Smooth muscle cell (in vitro differentiated cells): ENCODE data around the gene PLA2G4A. TPM values are rescaled to one million over a fixed set of nuclear protein-coding genes. Genes with fewer than 3 reads are reported as not detected.

Source experiments
- DNase-seq: peaks from one replicate; lab custom pipeline; 2025; ENCODE audit not compliant: unreplicated experiment; lab: John Stamatoyannopoulos, UW
- H2AFZ ChIP-seq: fragments of 200-600 bp; sonication (generic); 2 replicates; pipeline ENCODE4 v1.6.0; 2016; ENCODE audit warnings: antibody characterized with exemption, low read depth, mild to moderate bottlenecking
- H3F3A ChIP-seq: fragments of 200-600 bp; sonication (generic); 2 replicates; pipeline ENCODE4 v1.6.0; 2017; ENCODE audit warnings: antibody characterized with exemption, low read depth
- H3K27ac ChIP-seq: fragments of 200-600 bp; sonication (generic); 2 replicates; pipeline ENCODE4 v1.5.1; 2016; ENCODE audit warnings: low read depth, mild to moderate bottlenecking
- H3K27me3 ChIP-seq: fragments of 200-600 bp; sonication (generic); 2 replicates; pipeline ENCODE4 v1.6.1; 2016; ENCODE audit warnings: low read depth, mild to moderate bottlenecking
- H3K36me3 ChIP-seq: fragments of 200-600 bp; sonication (generic); 2 replicates; pipeline ENCODE4 v1.5.1; 2016; ENCODE audit warnings: low read depth
- H3K4me1 ChIP-seq: fragments of 200-600 bp; sonication (generic); 2 replicates; pipeline ENCODE4 v1.5.1; 2016; ENCODE audit warnings: low read depth
- H3K4me2 ChIP-seq: fragments of 200-600 bp; sonication (generic); 2 replicates; pipeline ENCODE4 v1.6.0; 2016; ENCODE audit warnings: mild to moderate bottlenecking
- H3K4me3 ChIP-seq: fragments of 200-600 bp; sonication (generic); 2 replicates; pipeline ENCODE4 v1.5.1; 2016; ENCODE audit warnings: mild to moderate bottlenecking
- H3K79me2 ChIP-seq: fragments of 200-600 bp; sonication (generic); 2 replicates; pipeline ENCODE4 v1.6.0; 2016; ENCODE audit warnings: low read depth, mild to moderate bottlenecking
- H3K9ac ChIP-seq: fragments of 200-600 bp; sonication (generic); 2 replicates; pipeline ENCODE4 v1.6.0; 2016; ENCODE audit warnings: low read depth
- H3K9me3 ChIP-seq: fragments of 200-600 bp; sonication (generic); replicated peaks from 2 replicates; pipeline ENCODE4 v1.5.1; 2016; ENCODE audit warnings: low read depth
- H4K20me1 ChIP-seq: fragments of 200-600 bp; sonication (generic); 2 replicates; pipeline ENCODE4 v1.6.0; 2016; ENCODE audit warnings: low read depth
- WGBS: methylation state at CpG from one replicate; pipeline ENCODE4 v1.1.7; 2016; ENCODE audit warnings: low lambda C conversion rate; 5-methylcytosine and 5-hydroxymethylcytosine counted together
- polyA plus RNA-seq: library from polyadenylated mRNA; unstranded; fragments of >200 nt; fragmentation: Nextera tagmentation; extraction: Ambion mirVana; gene quantifications from 2 replicates; pipeline ENCODE4 v1.2.1, GENCODE V29; 2016
- total RNA-seq: library from RNA; depleted of rRNA; stranded (reverse); fragments of >200 nt; gene quantifications from 2 replicates; pipeline ENCODE4 v1.2.3, GENCODE V29; 2014
- TF ChIP-seq, protein P1 (sequence below): fragments of 200-600 bp; sonication (generic); IDR thresholded peaks from 2 replicates; pipeline ENCODE4 v1.5.1; 2017; ENCODE audit warnings: borderline replicate concordance, mild to moderate bottlenecking, antibody characterized with exemption; ENCODE audit not compliant: insufficient read depth, poor library complexity, severe bottlenecking

The PLA2G4A gene
- total and polyA plus RNA-seq, 2 experiments from 2014 or later, result 3.3 to 7.8 TPM

DNA sequence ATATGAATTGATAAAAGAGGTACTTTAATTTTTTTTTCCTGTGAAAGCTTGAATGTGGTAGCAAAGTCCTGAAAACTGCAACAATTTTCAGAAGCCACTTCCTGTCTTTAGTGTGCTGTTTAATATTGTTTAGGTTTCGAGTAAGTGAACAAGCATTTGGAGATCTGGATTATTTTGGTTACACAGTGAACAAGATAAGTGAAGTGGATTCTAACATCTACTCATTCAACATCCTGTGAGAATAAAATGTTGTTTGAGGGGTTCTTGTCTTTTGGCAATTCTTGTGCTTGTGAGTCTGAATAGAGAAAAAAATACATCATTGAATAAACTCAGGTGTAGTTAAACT lies 35.2 kb upstream of the PLA2G4A start:
- H3K4me1 ChIP-seq, result no peaks in the 10 kb centered on the region
- no peaks in the 10 kb centered on the region for H3K27me3 ChIP-seq
- no peak overlapping the region for H3K27ac ChIP-seq
- H3K9me3 ChIP-seq, result no peaks in the 10 kb centered on the region
- no peaks in the 10 kb centered on the region for H3F3A ChIP-seq
- H2AFZ ChIP-seq, result no peak overlapping the region
- TF ChIP-seq, protein P1, sequence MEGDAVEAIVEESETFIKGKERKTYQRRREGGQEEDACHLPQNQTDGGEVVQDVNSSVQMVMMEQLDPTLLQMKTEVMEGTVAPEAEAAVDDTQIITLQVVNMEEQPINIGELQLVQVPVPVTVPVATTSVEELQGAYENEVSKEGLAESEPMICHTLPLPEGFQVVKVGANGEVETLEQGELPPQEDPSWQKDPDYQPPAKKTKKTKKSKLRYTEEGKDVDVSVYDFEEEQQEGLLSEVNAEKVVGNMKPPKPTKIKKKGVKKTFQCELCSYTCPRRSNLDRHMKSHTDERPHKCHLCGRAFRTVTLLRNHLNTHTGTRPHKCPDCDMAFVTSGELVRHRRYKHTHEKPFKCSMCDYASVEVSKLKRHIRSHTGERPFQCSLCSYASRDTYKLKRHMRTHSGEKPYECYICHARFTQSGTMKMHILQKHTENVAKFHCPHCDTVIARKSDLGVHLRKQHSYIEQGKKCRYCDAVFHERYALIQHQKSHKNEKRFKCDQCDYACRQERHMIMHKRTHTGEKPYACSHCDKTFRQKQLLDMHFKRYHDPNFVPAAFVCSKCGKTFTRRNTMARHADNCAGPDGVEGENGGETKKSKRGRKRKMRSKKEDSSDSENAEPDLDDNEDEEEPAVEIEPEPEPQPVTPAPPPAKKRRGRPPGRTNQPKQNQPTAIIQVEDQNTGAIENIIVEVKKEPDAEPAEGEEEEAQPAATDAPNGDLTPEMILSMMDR, result no peak
- H3K79me2 ChIP-seq, result no peaks in the 10 kb centered on the region
- DNase-seq, result no peak
- WGBS, result 55% methylated on average over 1 of the region's 1 CpG
- H3K4me3 ChIP-seq, result no peak overlapping the region
- H3K4me2 ChIP-seq, result no peak overlapping the region
- no peak overlapping the region for H3K9ac ChIP-seq
- no peaks in the 10 kb centered on the region for H3K36me3 ChIP-seq
- no peaks in the 10 kb centered on the region for H4K20me1 ChIP-seq

DNA sequence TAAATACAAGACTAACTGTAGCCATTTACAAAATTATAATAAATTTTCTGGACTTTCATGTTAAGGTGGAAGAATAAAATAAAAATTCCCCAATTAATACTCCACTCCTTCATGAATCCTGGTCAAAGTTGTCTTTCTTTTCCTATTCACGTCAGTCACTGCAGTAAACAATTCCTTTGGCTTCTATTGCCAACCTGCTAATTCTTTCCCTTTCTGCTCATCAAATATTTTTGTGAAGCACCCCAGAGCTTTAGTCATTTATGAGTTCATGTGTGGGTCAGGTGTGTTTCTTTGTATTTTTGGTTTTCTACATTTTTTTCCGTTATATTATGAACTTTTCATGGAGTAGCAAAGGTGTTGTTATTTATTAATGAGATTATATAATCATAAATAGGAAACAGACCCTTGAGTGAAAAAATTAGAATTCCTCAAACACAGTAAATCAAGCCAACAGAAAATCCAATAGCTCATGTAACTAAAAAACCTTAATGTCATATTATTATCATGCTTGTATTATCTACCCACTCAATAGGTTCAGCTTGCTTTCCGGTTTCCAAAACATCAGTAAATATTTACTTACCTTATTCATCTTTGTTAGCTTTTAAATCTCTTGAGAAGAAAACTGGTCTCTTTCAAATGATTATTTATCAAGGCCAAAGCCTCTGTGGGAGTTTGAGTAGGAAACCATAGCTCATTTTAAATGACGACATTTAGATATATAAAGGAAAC lies 29.6 kb upstream of the PLA2G4A start:
- H3K9ac ChIP-seq, result no peak overlapping the region
- no peak overlapping the region for H3K27ac ChIP-seq
- no peaks in the 10 kb centered on the region for H3K4me1 ChIP-seq
- 89% methylated on average over 4 of the region's 4 CpGs for WGBS
- no peaks in the 10 kb centered on the region for H3K9me3 ChIP-seq
- no peaks in the 10 kb centered on the region for H3K36me3 ChIP-seq
- TF ChIP-seq, protein P1, result no peak
- no peaks in the 10 kb centered on the region for H3K79me2 ChIP-seq
- no peak overlapping the region for H2AFZ ChIP-seq
- DNase-seq, result no peak
- no peak overlapping the region for H3K4me2 ChIP-seq
- H3K27me3 ChIP-seq, result no peaks in the 10 kb centered on the region
- H3F3A ChIP-seq, result no peaks in the 10 kb centered on the region
- no peak overlapping the region for H3K4me3 ChIP-seq
- H4K20me1 ChIP-seq, result no peaks in the 10 kb centered on the region

DNA sequence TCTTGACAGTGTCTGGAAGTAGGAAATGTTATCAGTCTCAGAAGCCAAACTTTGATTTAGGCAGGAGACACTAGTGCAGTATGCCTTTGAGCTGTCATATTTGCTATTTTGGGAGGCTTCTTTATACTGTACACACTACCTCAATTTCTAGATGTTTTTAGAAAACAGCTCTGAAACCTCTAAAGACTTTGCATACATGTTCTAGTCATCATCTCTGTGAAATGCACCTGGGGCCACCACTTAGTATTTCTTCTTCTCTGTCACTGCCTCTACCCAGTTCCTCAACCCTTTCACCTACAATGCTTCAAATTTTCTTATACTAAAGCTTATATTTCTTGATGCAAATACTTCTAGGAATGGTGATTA lies 29.1 kb upstream of the PLA2G4A start:
- no peaks in the 10 kb centered on the region for H4K20me1 ChIP-seq
- H3K4me1 ChIP-seq, result no peaks in the 10 kb centered on the region
- no peak overlapping the region for H3K4me2 ChIP-seq
- TF ChIP-seq, protein P1, result no peak
- H3K79me2 ChIP-seq, result no peaks in the 10 kb centered on the region
- H3K27me3 ChIP-seq, result no peaks in the 10 kb centered on the region
- no peak overlapping the region for H3K27ac ChIP-seq
- no peak for DNase-seq
- no peak overlapping the region for H3K4me3 ChIP-seq
- H2AFZ ChIP-seq, result no peak overlapping the region
- no peaks in the 10 kb centered on the region for H3K36me3 ChIP-seq
- H3K9ac ChIP-seq, result no peak overlapping the region
- H3K9me3 ChIP-seq, result no peaks in the 10 kb centered on the region
- no peaks in the 10 kb centered on the region for H3F3A ChIP-seq

- no peak overlapping the region for H2AFZ ChIP-seq
- H4K20me1 ChIP-seq, result no peaks in the 10 kb centered on the region
- H3K4me2 ChIP-seq, result no peak overlapping the region
- DNase-seq, result no peak
- H3K27me3 ChIP-seq, result no peaks in the 10 kb centered on the region
- whole genome bisulfite sequencing, result 74% methylated on average over 1 of the region's 1 CpG
- H3K9ac ChIP-seq, result no peak overlapping the region
- H3K4me1 ChIP-seq, result no peaks in the 10 kb centered on the region
- no peaks in the 10 kb centered on the region for H3F3A ChIP-seq
- no peak overlapping the region for H3K4me3 ChIP-seq
- H3K9me3 ChIP-seq, result no peaks in the 10 kb centered on the region
- H3K79me2 ChIP-seq, result no peaks in the 10 kb centered on the region
- TF ChIP-seq, protein P1, result no peak
- H3K27ac ChIP-seq, result no peak overlapping the region
- H3K36me3 ChIP-seq, result no peaks in the 10 kb centered on the region
Measured at GRCh38 chr1:186802388-186802787, 26.4 kb upstream of the PLA2G4A start.
